K562 (cell line): ENCODE data around the gene TMPRSS9. TPM values are rescaled to one million over a fixed set of nuclear protein-coding genes. Genes with fewer than 3 reads are reported as not detected.

Experiments
- ATF6 ChIP-seq: sonication (generic); formaldehyde crosslinking; IDR thresholded peaks from 2 replicates; pipeline ENCODE4 v1.4.0; 2020; ENCODE audit warnings: mild to moderate bottlenecking, missing genetic modification reagents
- BCOR ChIP-seq: fragments of 450-650 bp; IDR thresholded peaks from 2 replicates; pipeline ENCODE4 v1.6.1; 2016
- FOXJ3 ChIP-seq: sonication (generic); formaldehyde crosslinking; IDR thresholded peaks from 2 replicates; pipeline ENCODE4 v1.4.0; 2020; ENCODE audit warnings: mild to moderate bottlenecking, missing genetic modification reagents
- MEF2A ChIP-seq: IDR thresholded peaks from 2 replicates; pipeline ENCODE4 v1.6.1; 2011; ENCODE audit warnings: low read depth, mild to moderate bottlenecking, low read length, moderate library complexity; ENCODE audit not compliant: control insufficient read depth
- NR0B1 ChIP-seq: fragments of 450-650 bp; IDR thresholded peaks from one replicate; pipeline ENCODE4 v1.6.1; 2018; ENCODE audit warnings: mild to moderate bottlenecking, moderate library complexity; ENCODE audit not compliant: partially characterized antibody
- SRF ChIP-seq, 2 experiments: fragments of 250-450, 450-650 bp in 1 of 2; sonication (Bioruptor Pico) in 1 of 2; sonication (generic) in 1 of 2; formaldehyde crosslinking; IDR thresholded peaks; 2 replicates each; pipeline versions ENCODE4 v1.5.0 to v1.5.1; 2020 to 2022; ENCODE audit warnings: mild to moderate bottlenecking in 1 of 2, missing genetic modification reagents in 1 of 2
- ZNF318 ChIP-seq, 2 experiments: fragments of 450-650 bp; IDR thresholded peaks; 2 replicates each; pipeline ENCODE4 v1.6.1; 2016; ENCODE audit warnings: mild to moderate bottlenecking in 2 of 2, borderline replicate concordance in 1 of 2, low read depth in 1 of 2, moderate library complexity in 1 of 2
- ZNF780A ChIP-seq: fragments of 250-450 bp; sonication (Bioruptor Pico); IDR thresholded peaks from 2 replicates; pipeline ENCODE4 v1.5.0; 2021; ENCODE audit warnings: mild to moderate bottlenecking
- polyA plus RNA-seq, 8 experiments: library from polyadenylated mRNA; depleted of rRNA in 4 of 8; stranded (reverse) in 5 of 8; unstranded in 3 of 8; fragments of >200 nt; fragmentation: Nextera tagmentation in 2 of 8; fragmentation: Illumina TruSeq in 1 of 8; extraction: Ambion mirVana in 2 of 8; extraction: Trizol in 1 of 8; gene quantifications; 2 replicates each; pipeline versions ENCODE4 v1.2.1 to v1.2.3, GENCODE V29; 2011 to 2014; ENCODE audit warnings: inconsistent platforms in 1 of 8, missing spikeins in 1 of 8
- total RNA-seq, 7 experiments: library from RNA; depleted of rRNA in 6 of 7; stranded (reverse); fragments of >200 nt in 6 of 7; fragmentation: Illumina TruSeq in 2 of 7; extraction: Trizol in 2 of 7; gene quantifications; 2 replicates each; pipeline versions ENCODE4 v1.2.1 to v1.2.3, GENCODE V29; 2011 to 2021; ENCODE audit warnings: low replicate concordance in 1 of 7
- TF ChIP-seq, protein P1 (sequence below): fragments of 450-650 bp; IDR thresholded peaks from 2 replicates; pipeline ENCODE4 v1.6.1; 2018; ENCODE audit warnings: mild to moderate bottlenecking, low read depth; ENCODE audit not compliant: partially characterized antibody
- TF ChIP-seq, protein P2 (sequence below): IDR thresholded peaks from 2 replicates; pipeline ENCODE4 v1.6.1; 2011; ENCODE audit warnings: borderline replicate concordance, low read depth, mild to moderate bottlenecking, moderate library complexity, low read length; ENCODE audit not compliant: insufficient read depth, poor library complexity, severe bottlenecking

TMPRSS9 gene
- total and polyA plus RNA-seq, 9 of the 15 experiments (the other 6 are each of a cell fraction or from before 2014, with no cell fraction given), result 0.01 to 0.03 TPM; not detected in 7

DNA sequence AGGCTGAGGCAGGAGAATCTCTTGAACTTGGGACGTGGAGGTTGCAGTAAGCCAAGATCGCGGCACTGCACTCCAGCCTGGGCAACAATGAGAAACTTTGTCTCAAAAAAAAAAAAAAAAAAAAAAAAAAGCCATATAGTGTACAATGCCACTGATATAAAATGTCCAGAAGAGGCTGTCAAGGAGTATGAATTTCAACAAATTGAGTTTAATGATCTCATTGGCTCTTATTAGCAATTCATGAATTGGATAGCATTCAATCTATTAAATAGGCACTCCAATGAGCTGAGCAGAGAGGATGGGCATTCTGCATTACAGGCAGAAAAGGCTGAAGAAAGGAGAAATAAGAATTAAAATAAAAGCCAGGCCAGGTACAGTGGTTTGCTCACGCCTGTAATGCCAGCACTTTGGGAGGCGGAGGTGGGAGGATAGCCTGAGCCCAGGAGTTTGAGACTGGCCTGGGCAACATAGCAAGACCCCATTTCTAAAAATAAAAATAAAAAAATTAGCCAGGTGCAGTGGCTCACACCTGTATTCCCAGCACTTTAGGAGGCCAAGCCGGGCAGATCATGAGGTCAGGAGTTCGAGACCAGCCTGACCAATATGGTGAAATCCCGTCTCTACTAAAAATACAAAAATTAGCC, 97.5 kb downstream of the TMPRSS9 start (continued):
- 0 out of 2 replicates have a peak, but pooled peaks have one; percentile 5 for TF ChIP-seq ATF6 (CRISPR knock-in tag)
- peak; percentile 45; the same call in 1 of the 2 replicates for TF ChIP-seq BCOR
- TF ChIP-seq SRF (CRISPR knock-in tag; IDR thresholded peaks at IDR 0.05), result no peak
- TF ChIP-seq FOXJ3 (CRISPR knock-in tag), result no peak
- TF ChIP-seq MEF2A, result no peak
- TF ChIP-seq, protein P1, sequence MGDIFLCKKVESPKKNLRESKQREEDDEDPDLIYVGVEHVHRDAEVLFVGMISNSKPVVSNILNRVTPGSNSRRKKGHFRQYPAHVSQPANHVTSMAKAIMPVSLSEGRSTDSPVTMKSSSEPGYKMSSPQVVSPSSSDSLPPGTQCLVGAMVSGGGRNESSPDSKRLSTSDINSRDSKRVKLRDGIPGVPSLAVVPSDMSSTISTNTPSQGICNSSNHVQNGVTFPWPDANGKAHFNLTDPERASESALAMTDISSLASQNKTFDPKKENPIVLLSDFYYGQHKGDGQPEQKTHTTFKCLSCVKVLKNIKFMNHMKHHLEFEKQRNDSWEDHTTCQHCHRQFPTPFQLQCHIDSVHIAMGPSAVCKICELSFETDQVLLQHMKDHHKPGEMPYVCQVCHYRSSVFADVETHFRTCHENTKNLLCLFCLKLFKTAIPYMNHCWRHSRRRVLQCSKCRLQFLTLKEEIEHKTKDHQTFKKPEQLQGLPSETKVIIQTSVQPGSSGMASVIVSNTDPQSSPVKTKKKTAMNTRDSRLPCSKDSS, result no peak
- no peak for TF ChIP-seq ZNF318 (IDR thresholded peaks at IDR 0.05; ENCODE audit: borderline replicate concordance in 1 of 2, low read depth in 1 of 2)
- no peak for TF ChIP-seq ZNF780A
- TF ChIP-seq NR0B1, result no peak
- TF ChIP-seq, protein P2, sequence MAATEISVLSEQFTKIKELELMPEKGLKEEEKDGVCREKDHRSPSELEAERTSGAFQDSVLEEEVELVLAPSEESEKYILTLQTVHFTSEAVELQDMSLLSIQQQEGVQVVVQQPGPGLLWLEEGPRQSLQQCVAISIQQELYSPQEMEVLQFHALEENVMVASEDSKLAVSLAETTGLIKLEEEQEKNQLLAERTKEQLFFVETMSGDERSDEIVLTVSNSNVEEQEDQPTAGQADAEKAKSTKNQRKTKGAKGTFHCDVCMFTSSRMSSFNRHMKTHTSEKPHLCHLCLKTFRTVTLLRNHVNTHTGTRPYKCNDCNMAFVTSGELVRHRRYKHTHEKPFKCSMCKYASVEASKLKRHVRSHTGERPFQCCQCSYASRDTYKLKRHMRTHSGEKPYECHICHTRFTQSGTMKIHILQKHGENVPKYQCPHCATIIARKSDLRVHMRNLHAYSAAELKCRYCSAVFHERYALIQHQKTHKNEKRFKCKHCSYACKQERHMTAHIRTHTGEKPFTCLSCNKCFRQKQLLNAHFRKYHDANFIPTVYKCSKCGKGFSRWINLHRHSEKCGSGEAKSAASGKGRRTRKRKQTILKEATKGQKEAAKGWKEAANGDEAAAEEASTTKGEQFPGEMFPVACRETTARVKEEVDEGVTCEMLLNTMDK, result no peak
